GM21423 (cell line): ENCODE results near the gene GPR21.

Experiments used
- ATAC-seq: cut with Tn5 transposase; IDR thresholded peaks from one replicate; pipeline ENCODE4 v1.9.1; 2021; ENCODE audit warnings: mild to moderate bottlenecking, moderate library complexity; ENCODE audit not compliant: unreplicated experiment

GPR21 gene

DNA sequence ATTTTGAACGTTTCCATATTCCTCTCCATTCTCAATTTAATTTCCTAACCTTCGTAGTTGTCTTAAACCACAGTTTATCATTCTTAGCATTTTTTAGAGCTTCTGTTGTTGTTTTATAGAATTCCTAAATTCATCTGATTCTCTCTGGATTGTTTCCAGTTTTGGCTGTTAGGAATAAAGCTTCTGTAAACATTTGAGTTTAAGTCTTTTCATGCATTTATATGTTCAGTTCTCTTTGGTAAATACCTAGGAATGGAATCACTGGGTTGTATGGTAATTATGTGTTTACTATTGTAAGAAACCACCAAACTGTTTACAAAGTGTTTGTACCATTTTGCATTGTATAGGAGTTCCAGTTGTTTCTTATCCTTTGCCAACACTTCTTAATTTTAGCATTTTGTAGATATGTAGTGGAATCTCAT lies 29.7 kb downstream of the GPR21 start:
- ATAC-seq = no peak

DNA sequence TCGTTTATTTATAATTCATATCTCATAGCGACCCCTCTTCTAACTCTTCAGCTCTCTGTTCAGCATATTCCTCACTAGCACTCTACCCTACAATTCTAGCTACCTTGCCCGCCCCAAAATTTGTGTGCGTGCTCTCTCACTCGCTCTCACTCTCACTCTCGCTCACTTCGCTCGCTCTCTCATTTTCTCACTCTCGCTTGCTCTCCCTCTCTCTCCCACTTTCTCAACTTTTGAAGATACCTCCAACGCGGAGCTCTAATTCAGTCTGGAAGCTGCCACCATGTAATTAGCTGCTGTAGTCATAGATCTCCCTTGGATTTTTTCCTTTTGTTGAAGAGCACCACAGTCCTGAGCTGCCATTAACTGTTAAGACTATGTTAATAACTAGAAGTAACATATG lies 30.4 kb downstream of the GPR21 start:
- ATAC-seq = no peak

DNA sequence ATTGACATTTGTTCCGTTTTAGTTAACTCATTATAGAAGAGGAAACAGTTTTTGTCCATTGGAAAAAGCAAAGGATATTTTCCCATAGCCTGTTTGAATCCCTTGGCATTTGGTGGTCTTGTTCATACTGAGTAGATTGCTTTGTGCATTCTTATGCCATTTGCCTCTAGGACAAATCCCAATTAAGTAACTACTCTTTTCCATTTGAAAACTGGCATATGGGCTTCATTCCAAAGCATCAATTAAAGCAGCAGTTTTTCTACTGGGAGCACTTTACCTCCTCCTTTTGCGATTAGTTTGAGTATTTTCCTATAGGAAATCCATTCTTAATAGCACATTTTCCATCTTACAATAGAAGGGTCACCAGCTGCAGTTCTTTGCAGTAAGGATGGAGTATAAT lies 31.2 kb downstream of the GPR21 start:
- no peak for ATAC-seq

DNA sequence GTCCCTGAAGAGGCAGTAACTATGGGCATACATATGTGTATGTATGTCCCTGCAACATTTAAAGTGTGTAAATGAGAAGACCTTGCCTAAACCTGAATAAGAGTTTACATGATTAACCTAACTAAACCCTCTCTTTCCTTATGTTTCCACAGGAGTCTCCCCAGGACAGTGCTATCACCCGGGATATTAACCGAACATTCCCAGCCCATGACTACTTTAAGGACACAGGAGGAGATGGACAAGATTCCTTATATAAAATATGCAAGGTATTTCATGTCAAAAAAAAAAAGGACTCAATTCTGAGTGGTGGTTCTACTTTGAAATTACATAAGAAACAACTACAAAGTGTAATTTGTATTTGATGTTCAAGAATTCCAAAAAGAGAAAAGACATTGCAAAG lies 31.7 kb downstream of the GPR21 start:
- ATAC-seq = no peak

DNA sequence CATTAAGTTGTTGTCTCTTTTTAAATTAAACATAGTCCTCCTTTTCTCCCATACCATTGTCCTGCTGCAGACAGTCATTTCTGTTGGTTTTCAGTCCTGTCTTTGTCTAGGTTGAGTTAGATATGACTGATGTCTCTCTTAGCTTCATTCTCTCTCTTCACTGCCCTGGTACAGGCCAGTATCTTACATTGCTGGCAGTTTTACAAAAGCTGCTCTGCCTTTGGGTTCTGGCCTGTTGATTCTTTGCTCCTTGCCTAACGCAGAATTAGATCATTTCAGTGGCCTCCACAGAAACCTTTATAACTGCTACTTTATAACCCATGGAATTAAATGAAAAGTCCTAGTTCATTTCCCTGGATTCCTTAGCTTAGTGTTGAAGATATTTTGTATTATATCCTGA lies 33.7 kb downstream of the GPR21 start:
- no peak for ATAC-seq

DNA sequence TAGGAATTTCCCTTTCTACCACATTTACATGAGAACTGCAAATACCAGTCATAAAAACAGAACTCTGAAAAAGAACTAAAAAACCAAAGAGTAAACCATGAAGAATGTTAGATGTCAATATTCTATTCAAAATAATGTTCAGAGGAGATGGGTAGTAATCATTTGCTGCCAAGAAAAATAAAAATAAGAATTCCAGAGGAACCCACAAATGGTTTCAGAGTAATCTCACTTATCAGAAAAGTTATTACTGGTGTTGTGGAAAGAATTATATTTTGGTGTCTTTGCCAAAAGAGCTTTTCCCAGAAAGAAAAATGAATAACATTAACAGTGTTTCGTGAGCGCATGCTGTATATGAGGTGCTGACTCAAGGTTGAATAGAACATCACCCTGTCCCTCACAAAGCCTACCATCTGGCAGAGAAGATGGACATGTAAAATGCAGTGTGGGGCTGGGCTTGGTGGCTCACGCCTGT lies 35.6 kb downstream of the GPR21 start:
- no peak for ATAC-seq

DNA sequence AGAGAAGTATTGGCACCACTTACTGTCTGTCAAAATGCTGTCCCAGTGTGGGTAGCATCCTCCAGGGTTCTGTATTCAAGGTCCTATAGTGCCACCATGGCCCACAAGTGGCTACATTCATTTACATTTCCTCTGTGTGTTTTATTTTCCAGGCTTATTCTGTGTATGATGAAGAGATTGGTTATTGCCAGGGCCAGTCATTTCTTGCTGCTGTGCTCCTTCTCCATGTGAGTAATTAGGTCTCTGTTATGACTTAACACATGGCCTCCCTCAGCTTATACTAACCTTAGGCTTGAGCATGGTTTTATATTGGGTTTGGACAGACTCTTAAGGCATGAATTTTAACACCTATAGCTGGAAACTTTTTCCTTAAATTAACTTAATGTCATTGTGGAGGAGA lies 36.7 kb downstream of the GPR21 start:
- ATAC-seq = no peak

DNA sequence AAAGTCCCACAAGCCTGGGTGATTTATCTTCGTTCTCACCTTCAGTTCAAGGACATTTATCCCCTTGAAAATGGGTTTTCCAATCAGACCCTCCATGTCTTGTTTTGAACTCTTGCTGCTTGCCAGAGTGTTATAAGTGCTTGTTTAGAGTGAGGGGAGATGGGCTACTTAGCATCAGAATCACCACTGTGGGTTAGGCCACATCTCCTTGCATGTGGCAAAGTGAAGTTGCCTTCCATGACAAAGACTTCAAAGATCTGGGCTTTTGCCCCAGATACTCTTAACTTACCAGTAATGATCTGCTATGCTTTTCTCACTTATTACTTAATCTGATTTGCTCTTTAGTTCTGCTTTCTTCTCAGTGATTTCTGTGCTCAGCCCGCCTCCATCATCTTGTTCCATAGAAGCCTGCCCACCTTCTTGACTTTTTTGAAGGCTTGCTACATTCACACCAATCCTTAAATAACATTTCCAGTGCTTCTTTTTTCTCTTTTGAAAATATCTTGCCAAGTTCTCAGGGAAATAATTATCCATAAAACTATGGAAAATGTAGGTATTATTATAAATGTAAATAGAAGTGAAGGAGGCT lies 39.0 kb downstream of the GPR21 start:
- ATAC-seq = no peak

DNA sequence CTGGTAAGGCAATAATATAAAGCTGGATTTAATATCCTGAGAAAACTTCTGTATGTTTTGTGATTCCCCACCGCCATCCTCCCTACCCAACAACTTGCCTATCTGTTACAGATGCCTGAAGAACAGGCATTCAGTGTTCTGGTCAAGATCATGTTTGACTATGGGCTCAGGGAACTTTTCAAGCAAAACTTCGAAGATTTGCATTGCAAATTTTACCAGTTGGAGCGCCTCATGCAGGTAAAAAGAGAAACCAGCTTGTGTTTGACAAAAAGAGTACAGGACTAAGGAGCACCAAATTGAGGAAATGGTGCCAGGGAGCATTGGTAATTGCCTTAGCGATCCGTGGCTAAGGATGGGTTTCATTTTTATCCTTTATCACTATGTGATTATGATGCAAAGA lies 40.0 kb downstream of the GPR21 start:
- ATAC-seq = no peak

DNA sequence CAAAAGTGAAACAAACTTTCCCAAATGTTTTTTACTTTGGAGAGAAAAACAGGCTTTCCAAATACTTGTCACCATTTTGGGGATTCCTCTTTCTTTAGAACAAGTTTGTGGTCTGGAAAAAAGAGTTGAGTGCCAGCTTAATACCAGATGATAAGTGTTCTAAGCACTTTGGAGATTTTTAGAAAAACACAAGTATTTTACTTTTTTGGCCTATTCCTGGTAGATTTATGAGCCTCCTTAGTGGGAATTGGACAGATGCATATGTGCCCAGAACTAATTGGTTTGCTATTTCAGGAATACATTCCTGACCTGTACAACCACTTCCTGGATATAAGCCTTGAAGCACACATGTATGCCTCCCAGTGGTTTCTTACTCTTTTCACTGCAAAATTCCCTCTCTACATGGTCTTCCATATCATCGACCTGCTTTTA lies 40.5 kb downstream of the GPR21 start:
- ATAC-seq = no peak

DNA sequence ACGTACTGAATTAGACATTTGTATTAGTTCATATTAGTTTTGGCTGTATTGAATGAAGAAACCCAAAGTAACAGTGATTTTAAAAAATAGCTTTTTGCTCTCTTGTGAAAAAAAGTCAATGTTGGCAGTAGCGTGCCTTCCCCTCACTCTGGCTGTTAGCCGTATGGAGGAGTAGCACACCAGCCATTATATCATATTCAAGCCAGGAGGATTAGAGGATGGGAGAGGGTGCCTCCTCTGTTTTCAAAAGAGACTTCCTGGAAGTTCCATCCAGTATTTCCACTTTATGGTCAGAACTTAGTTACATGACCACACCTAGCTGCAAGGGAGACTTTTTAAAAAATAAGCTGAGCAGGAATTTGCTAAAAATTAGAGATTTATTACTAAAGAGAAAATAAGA lies 41.2 kb downstream of the GPR21 start:
- no peak for ATAC-seq

DNA sequence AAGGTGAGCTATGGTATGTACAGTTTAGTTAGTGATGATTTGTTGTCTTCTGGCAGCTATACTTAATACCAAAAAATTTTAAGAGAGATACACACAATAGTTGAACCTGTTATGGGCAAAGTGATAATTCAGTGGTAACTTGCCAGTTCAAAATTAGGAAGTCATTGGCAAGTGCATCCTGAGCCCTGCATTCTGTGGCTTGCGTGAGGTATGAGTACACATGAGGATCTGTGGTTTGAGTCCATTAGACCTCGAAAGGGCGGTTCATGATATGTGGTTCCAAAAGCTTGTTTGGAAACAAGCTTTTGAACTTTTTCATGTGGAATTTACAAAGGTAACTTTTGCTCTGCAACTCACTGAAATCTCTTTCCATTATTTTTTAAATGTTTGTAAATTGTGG lies 47.0 kb downstream of the GPR21 start:
- no peak for ATAC-seq

DNA sequence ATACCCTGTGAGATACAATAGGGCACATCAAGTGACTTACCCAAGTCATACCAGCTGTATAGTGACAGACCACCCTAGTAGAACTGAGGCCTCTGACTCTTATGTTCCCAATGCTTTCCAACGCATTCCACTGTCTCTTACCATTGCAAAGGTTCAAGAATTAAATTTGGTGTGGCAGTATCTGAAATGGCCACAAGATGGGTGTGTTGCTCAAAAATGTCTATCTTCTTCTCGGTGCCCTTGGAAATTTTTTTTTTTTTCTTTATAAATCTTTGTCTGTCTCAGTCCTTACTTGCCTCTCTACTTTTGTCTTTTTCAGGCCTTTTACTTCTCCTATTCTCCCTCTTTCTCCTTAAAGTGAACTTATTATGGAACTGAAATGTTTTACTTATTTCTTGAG lies 48.4 kb downstream of the GPR21 start:
- no peak for ATAC-seq

DNA sequence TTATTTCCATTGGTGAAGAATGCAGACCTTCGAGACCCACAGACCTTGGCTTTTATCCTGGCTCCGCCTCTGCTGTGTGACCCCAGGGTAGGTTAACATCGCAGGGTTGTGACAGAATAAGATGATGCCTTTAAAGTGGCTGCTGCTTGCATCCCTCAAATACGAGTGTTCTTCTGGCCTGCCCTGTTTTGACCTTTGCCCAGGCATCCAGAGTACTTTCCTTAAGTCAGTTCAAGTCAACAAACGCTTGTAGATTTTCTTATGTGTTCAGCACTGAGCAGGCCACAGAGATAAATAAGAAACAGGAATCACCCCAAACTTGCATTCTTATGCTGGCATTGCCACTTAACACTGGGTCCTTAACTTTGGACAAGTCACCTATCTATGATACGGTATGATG lies 50.2 kb downstream of the GPR21 start:
- no peak for ATAC-seq

DNA sequence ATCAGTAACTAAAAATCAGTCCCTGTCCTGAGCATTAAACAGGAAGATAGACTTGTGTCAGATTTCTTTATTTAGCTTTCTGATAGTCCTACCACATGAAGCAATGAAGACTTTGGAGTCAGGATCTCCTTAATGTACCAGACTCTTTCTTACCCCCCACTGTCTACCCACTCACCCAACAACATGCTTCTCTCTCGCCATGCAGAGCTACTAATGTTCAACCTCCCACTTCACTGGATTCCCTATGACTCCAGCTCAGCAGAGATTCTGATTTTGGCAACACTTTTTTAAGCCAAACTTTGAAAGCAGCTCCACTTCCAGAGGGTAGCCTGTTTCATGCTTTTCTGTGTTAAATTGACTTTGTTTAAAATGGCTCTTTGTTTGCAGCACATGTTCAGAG lies 50.8 kb downstream of the GPR21 start:
- ATAC-seq = no peak
